Peyer's patch (tissue), 4 donors: Measurements from ENCODE around the gene DNAJB6.

Experiments
- CTCF ChIP-seq, 6 experiments: fragments of 450-650 bp in 4 of 6; fragments of 200-600 bp in 2 of 6; sonication (generic) in 1 of 6; IDR thresholded peaks; one replicate each; pipeline ENCODE4 v1.5.1; 2017 to 2019; ENCODE audit warnings: antibody characterized with exemption in 6 of 6, mild to moderate bottlenecking in 3 of 6, moderate library complexity in 1 of 6
- POLR2A ChIP-seq, 2 donors: fragments of 450-650 bp; IDR thresholded peaks; one replicate each; pipeline ENCODE4 v1.5.1; 2017; ENCODE audit warnings: antibody characterized with exemption in 2 of 2, mild to moderate bottlenecking in 2 of 2, moderate library complexity in 2 of 2

- peak in 3 of 6 experiments; percentile 11 to 40 (median 37) for TF ChIP-seq CTCF (IDR thresholded peaks at IDR 0.05)
- no peak for TF ChIP-seq POLR2A (IDR thresholded peaks at IDR 0.05)
These were observed 61.2 kb downstream of the DNAJB6 start for GRCh38 chr7:157397731-157398691.
